ENCODE measurements around the gene XIRP2. TPM values are rescaled to one million over a fixed set of nuclear protein-coding genes. Genes with fewer than 3 reads are reported as not detected.

Gene XIRP2
- total and polyA plus RNA-seq, 2 of the 8 experiments (the other 6 are each of a cell fraction or from before 2014, with no cell fraction given): 0.11 TPM; not detected in 1

DNA sequence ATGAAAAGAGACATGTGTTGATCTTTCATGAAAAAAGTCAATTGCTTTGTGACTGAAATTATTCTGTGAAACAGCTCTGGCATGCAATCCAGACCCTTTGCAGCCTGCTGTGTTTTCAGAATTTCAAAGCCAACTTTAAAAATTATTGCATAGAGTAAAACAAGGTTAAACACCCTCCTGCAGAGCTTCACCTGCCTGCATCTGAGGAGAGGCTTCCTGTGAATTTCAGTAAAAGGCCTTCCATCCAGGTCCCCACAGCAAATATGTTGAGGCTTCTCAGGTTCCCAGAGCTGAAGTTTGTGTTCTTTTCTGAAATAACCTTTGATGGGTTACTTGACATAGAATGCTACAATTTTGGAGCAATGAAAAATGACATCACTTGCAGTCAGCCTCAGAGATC is 4.1 kb downstream of the XIRP2 start:
- Histone ChIP-seq H3K4me3 (ENCODE audit: extremely low read depth in 1 of 4, insufficient read depth in 2 of 4, low read depth in 3 of 4, low read length in 4 of 4) (no peak overlapping the region), H3K56ac (replicated peaks; ENCODE audit: insufficient read length, low read depth, low read length) (no peak overlapping the region), H3K9ac (replicated peaks in 1 of 4; ENCODE audit: extremely low read depth in 1 of 4, low read depth in 3 of 4, low read length in 3 of 4) (no peak overlapping the region), H3K23me2 (ENCODE audit: low read depth, low read length) (no peaks in the 10 kb centered on the region), H3K36me3 (ENCODE audit: control insufficient read depth in 2 of 4, insufficient read depth in 4 of 4, low read length in 3 of 4) (no peaks in the 10 kb centered on the region), H3K9me3 (ENCODE audit: insufficient read depth in 2 of 2, low read depth in 1 of 2, low read length in 1 of 2) (no peaks in the 10 kb centered on the region), H3K4ac (replicated peaks; ENCODE audit: insufficient read length, low read depth, low read length) (no peak overlapping the region), H2BK12ac (ENCODE audit: low read depth, low read length) (no peak overlapping the region), H2BK120ac (replicated peaks; ENCODE audit: low read depth, low read length) (no peak overlapping the region), H2BK20ac (ENCODE audit: low read length) (no peak overlapping the region), H3K79me2 (ENCODE audit: control insufficient read depth in 1 of 2, insufficient read depth in 2 of 2, low read length in 2 of 2) (no peaks in the 10 kb centered on the region), H3K4me1 (replicated peaks in 1 of 4; ENCODE audit: control insufficient read depth in 3 of 4, insufficient read depth in 4 of 4, low read length in 3 of 4) (peaks cover 0 to 2% (median 0%) of the 10 kb centered on the region in 4 experiments; a peak in 1 of 7 replicates), H3K18ac (ENCODE audit: extremely low read depth, low read length) (no peak overlapping the region), H4K91ac (replicated peaks; ENCODE audit: insufficient read length, low read length) (no peak overlapping the region), H3K14ac (ENCODE audit: insufficient read length) (no peak overlapping the region), H2BK5ac (ENCODE audit: low read depth, low read length) (no peak overlapping the region), H4K20me1 (replicated peaks in 1 of 2; ENCODE audit: control insufficient read depth in 1 of 2, insufficient read depth in 2 of 2, low read length in 2 of 2) (no peaks in the 10 kb centered on the region), H2AK5ac (ENCODE audit: low read depth, low read length) (no peak overlapping the region), H2BK15ac (ENCODE audit: low read length) (no peak overlapping the region), H3K27me3 (replicated peaks in 1 of 4; ENCODE audit: control insufficient read depth in 3 of 4, extremely low read depth in 1 of 4, insufficient read depth in 3 of 4, low read length in 3 of 4) (no peaks in the 10 kb centered on the region), H3K79me1 (ENCODE audit: low read depth, low read length) (no peaks in the 10 kb centered on the region), H3K27ac (ENCODE audit: low read depth, low read length) (no peak overlapping the region), H4K5ac (ENCODE audit: insufficient read length, low read depth, low read length) (no peak overlapping the region), H2AFZ (ENCODE audit: low read length) (no peak overlapping the region), H3K4me2 (ENCODE audit: insufficient read depth in 1 of 2, low read depth in 2 of 2, low read length in 2 of 2) (no peak overlapping the region), H3K23ac (ENCODE audit: insufficient read length) (no peak overlapping the region), H4K8ac (ENCODE audit: extremely low read depth, insufficient read depth, low read length) (no peak overlapping the region)
- no peak for DNase-seq (ENCODE audit: low read depth in 1 of 2, low spot score in 2 of 2)
- FAIRE-seq: no peak
- CTCF ChIA-PET (ENCODE audit: partially characterized antibody): interaction anchor here (0.7 to 1.0 kb wide), 2 partner anchors 8 to 20 kb away, joined by 3 to 4 read pairs; no protein-coding TSS in a partner anchor
- POLR2A ChIA-PET (ENCODE audit: partially characterized antibody): no interaction called here
- TF ChIP-seq GTF2F1 (IDR thresholded peaks at IDR 0.05; ENCODE audit: borderline replicate concordance, low read depth, low read length): no peak
- TF ChIP-seq, protein P1, sequence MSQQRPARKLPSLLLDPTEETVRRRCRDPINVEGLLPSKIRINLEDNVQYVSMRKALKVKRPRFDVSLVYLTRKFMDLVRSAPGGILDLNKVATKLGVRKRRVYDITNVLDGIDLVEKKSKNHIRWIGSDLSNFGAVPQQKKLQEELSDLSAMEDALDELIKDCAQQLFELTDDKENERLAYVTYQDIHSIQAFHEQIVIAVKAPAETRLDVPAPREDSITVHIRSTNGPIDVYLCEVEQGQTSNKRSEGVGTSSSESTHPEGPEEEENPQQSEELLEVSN (IDR thresholded peaks at IDR 0.05): no peak
- no peak for TF ChIP-seq EZH2 (IDR thresholded peaks at IDR 0.05; ENCODE audit: low read depth, low read length, severe bottlenecking)
- no peak for TF ChIP-seq SUZ12 (IDR thresholded peaks at IDR 0.05; ENCODE audit: low read length)
- no peak for TF ChIP-seq CEBPB (IDR thresholded peaks at IDR 0.05; ENCODE audit: low read depth, low read length)
- TF ChIP-seq TCF12 (IDR thresholded peaks at IDR 0.05; ENCODE audit: low read depth, low read length): no peak
- TF ChIP-seq CBX5 (IDR thresholded peaks at IDR 0.05; ENCODE audit: low read depth, low read length): no peak
- no peak for TF ChIP-seq POLR2AphosphoS5 (IDR thresholded peaks at IDR 0.05; ENCODE audit: low read depth, low read length)
- TF ChIP-seq RFX5 (IDR thresholded peaks at IDR 0.05; ENCODE audit: borderline replicate concordance, low read depth, low read length): no peak
- TF ChIP-seq JUND (IDR thresholded peaks at IDR 0.05; ENCODE audit: low read length): no peak
- TF ChIP-seq TEAD4 (IDR thresholded peaks at IDR 0.05; ENCODE audit: low read depth, low read length): no peak
- TF ChIP-seq SP2 (IDR thresholded peaks at IDR 0.05; ENCODE audit: low read length): no peak
- no peak for TF ChIP-seq NRF1 (IDR thresholded peaks at IDR 0.05; ENCODE audit: low read depth, low read length)
- TF ChIP-seq ASH2L (IDR thresholded peaks at IDR 0.05; ENCODE audit: low read length): no peak
- no peak for TF ChIP-seq CHD2 (IDR thresholded peaks at IDR 0.05; ENCODE audit: low read length)
- TF ChIP-seq POU5F1 (IDR thresholded peaks at IDR 0.05; ENCODE audit: low read depth, low read length): no peak
- TF ChIP-seq JUN (IDR thresholded peaks at IDR 0.05; ENCODE audit: low read depth, low read length): no peak

All from H1 (cell line).